Measurements from ENCODE around the gene RTBDN.

DNA sequence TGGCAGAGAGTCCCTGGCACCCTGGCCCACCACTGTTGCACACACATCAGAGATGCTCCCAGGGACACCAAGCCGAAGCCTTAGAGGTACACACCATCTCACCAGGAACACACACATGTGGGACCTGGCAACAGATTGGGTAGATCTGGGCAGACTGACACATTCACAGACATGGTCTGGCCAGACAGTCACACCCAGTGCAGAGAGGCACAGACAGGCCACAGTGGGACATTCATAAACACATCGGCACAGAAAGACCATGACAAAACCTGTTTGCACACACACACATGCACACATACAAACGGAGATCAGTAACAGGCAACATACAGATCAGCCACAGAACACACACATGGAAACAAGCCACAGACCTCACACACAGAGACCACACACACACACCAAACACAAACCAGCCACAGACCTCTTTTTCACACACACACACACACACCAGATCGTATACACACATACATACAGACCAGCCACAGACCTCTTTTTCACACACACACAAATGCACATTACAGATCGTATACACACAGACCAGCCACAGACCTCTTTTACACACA lies 49.4 kb downstream of the RTBDN start:
- TF ChIP-seq CEBPB (IDR thresholded peaks at IDR 0.05; ENCODE audit: low read depth), result no peak
- no peak for TF ChIP-seq CTCF (IDR thresholded peaks at IDR 0.05 in 2 of 3, conservative IDR thresholded peaks at IDR 0.05 in 1 of 3; ENCODE audit: borderline replicate concordance in 1 of 3, insufficient read depth in 1 of 3, low read depth in 2 of 3, low read length in 2 of 3)
- no peak for TF ChIP-seq POLR2AphosphoS5 (IDR thresholded peaks at IDR 0.05; ENCODE audit: low read depth, low read length)
- TF ChIP-seq, protein P1, sequence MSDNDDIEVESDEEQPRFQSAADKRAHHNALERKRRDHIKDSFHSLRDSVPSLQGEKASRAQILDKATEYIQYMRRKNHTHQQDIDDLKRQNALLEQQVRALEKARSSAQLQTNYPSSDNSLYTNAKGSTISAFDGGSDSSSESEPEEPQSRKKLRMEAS (IDR thresholded peaks at IDR 0.05), result no peak

Measured in HCT116 (cell line).